Aorta (tissue), 5 donors: Measurements from ENCODE around the gene FAM163B. TPM values are rescaled to one million over a fixed set of nuclear protein-coding genes. Genes with fewer than 3 reads are reported as not detected.

Source experiments
- ATAC-seq: fragments of 200-7000 bp; cut with Tn5 transposase; one replicate; pipeline ENCODE4 v1.9.1; 2022; ENCODE audit warnings: moderate library complexity; ENCODE audit not compliant: low FRiP score
- DNase-seq, 2 donors: peaks; one replicate each; pipeline ENCODE4 v3.0.0-alpha.2; 2020
- H3K27ac ChIP-seq, 2 donors: one replicate each; pipeline ENCODE4 v1.5.1; 2013; ENCODE audit warnings: low read length in 2 of 2, mild to moderate bottlenecking in 2 of 2, moderate library complexity in 2 of 2, control low read depth in 1 of 2, inconsistent platforms in 1 of 2, low read depth in 1 of 2
- H3K27me3 ChIP-seq, 2 donors: one replicate each; pipeline ENCODE4 v1.6.1; 2013; ENCODE audit warnings: control low read depth in 1 of 2, low read length in 1 of 2, mild to moderate bottlenecking in 1 of 2, moderate library complexity in 1 of 2; ENCODE audit not compliant: insufficient read depth in 2 of 2, control insufficient read depth in 1 of 2
- H3K36me3 ChIP-seq, 2 donors: one replicate each; pipeline ENCODE4 v1.6.1; 2013; ENCODE audit warnings: control low read depth in 1 of 2, low read length in 1 of 2, mild to moderate bottlenecking in 1 of 2; ENCODE audit not compliant: insufficient read depth in 2 of 2, control insufficient read depth in 1 of 2
- H3K4me1 ChIP-seq, 2 donors: one replicate each; pipeline ENCODE4 v1.6.1; 2013; ENCODE audit warnings: low read length in 2 of 2, control low read depth in 1 of 2, mild to moderate bottlenecking in 1 of 2, moderate library complexity in 1 of 2; ENCODE audit not compliant: insufficient read depth in 2 of 2, control insufficient read depth in 1 of 2
- H3K4me3 ChIP-seq, 2 donors: one replicate each; pipeline ENCODE4 v1.5.1; 2013; ENCODE audit warnings: low read length in 2 of 2, control low read depth in 1 of 2, mild to moderate bottlenecking in 1 of 2
- H3K9me3 ChIP-seq: one replicate; pipeline ENCODE4 v1.6.1; 2013; ENCODE audit warnings: mild to moderate bottlenecking, low read length; ENCODE audit not compliant: control insufficient read depth
- WGBS, 2 donors: extraction: QIAGEN DNeasy Blood & Tissue Kit; methylation state at CpG; one replicate each; pipeline ENCODE4 v1.1.7; 2013; 5-methylcytosine and 5-hydroxymethylcytosine counted together
- intact Hi-C, 2 donors: fragments of 100-400 bp; cut with DNase I; formaldehyde crosslinking; loops; one replicate each; pipeline versions ENCODE4 v1.14.2 to v1.15.0; 2022
- polyA plus RNA-seq, 2 donors: library from polyadenylated mRNA; stranded (reverse); fragments of 200-250 nt; gene quantifications; one replicate each; pipeline ENCODE4 v1.2.3, GENCODE V29; 2013
- total RNA-seq, 2 donors: library from RNA; stranded (reverse); fragmentation: NEBNext Ultra II Directional; extraction: Animal tissue kit (Norgen Biotek cat#: 25700); gene quantifications; one replicate each; pipeline ENCODE4 v1.2.1, GENCODE V29; 2021
- donor health status: healthy with polysubstance abuse.
- donor health status: Bipolar disorder and iron deficiency.
- donor health status: DM: no; HTN: no; CAD: no.
- donor health status: DM: no; HTN: no; CAD: no.
- donor health status: DM: yes; HTN: yes; CAD: no.

The FAM163B gene
- total and polyA plus RNA-seq, 4 donors, result not detected

DNA sequence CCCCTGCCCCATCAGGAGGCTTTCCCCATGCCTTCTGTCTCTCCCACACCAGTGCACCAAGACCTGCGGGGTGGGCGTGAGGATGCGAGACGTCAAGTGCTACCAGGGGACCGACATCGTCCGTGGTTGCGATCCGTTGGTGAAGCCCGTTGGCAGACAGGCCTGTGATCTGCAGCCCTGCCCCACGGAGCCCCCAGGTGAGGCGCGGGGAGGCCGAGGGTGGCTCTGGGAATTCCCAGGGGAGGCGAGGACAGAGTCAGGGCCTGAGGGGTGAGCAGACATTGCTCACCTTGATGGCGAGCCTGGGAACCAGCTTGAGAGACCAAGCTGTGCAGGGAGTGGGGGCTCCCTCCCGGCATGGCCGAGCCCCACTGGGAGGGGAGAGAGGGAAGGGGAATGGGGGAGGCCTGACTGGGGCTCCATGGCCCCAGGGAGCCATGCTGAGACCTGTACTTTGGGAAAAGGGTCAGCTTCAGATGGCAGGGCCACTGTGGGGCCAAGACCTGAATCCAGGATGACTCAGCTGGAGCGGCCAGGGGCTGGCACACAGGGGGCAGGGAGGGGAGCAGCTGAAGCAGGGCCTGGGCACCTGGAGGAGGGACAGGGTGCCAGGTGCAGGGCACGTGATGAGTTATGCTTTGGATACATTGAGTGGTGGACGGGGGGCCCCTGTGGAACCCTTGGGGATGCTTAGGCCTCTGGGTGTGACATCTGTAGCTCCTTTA is 35.2 kb downstream of the FAM163B start:
- Histone ChIP-seq H3K36me3 (no peaks in the 10 kb centered on the region), H3K9me3 (no peaks in the 10 kb centered on the region), H3K27ac (no peak overlapping the region), H3K4me3 (no peak overlapping the region), H3K4me1 (no peaks in the 10 kb centered on the region), H3K27me3 (no peaks in the 10 kb centered on the region)
- DNase-seq (no peak), ATAC-seq (no peak)
- 95% methylated on average over 21 of the region's 21 CpGs for WGBS, 2 donors
- intact Hi-C loops, result no loop called here

DNA sequence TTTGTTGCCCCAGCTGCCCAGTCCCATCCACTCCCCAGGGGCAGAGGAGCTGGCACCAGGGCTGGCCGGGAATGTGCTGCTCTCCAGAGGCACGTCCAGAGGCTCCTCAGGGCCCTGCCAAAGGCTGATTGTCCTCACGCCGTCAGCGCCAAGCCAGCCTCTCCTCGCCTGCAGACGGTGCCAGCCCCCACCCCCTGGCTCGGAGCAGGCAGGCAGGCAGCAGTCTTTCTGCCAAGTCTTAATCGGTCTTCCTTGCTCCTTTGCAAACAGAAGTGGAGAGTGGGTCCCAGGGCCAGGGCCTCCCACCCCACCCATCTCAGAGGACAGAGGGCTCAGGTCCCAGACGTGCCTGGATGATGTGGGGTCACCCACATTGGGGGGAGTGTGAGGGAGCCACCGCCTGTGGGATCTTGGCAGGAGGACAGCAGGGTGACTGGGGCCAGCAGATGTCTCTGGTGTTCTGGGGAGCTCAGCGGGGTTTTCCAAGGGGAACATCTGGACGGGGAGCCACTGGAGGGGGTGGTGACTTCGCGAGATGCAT is 36.3 kb downstream of the FAM163B start:
- 3 to 5% methylated on average over 15 of the region's 15 CpGs for WGBS, 2 donors

DNA sequence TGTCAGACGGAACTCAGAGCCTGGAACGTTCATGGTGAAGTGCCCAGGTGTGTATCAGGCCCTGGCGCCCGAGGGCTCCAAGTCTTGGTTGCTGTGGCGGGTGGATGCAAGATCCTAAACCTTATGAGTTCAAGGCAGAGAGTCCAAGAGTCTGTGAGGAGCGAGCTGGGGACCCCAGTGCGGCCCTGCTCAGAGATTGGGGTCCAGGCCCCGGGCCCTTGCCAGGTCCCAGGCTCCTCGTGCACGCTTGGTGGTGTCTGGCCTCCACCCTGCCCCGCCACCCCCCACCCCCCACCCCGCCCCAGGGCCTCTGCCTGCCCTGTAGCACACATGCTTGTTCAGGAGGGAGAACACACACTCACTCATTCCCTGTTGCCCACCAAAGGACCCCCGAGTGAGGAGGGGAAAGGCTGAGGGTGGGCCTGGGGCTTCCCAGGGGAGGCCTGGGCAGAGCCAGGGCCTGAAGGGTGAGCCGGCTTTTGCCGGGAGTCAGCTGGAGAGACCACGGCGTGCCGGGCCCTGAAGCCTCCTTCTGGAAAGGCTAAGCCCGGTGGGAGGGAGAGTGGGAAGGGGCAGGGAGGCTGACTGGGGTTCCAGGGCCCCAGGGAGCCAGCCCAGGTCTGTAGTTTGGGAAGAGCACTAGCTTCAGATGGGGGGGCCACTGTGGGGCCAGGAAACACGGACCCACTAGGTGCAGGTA is 37.1 kb downstream of the FAM163B start:
- no peaks in the 10 kb centered on the region for H3K27me3 ChIP-seq
- H3K9me3 ChIP-seq, result no peaks in the 10 kb centered on the region
- intact Hi-C loops, result no loop called here
- no peak overlapping the region for H3K4me3 ChIP-seq
- H3K27ac ChIP-seq, result no peak overlapping the region
- H3K36me3 ChIP-seq, result no peaks in the 10 kb centered on the region
- no peaks in the 10 kb centered on the region for H3K4me1 ChIP-seq
- DNase-seq (no peak), ATAC-seq (no peak)
- 61 to 65% methylated on average over 20 of the region's 20 CpGs for WGBS, 2 donors

More for the DNA sequence above, 36.3 kb downstream of the FAM163B start:
- H3K4me3 ChIP-seq, result no peak overlapping the region
- H3K36me3 ChIP-seq, result no peaks in the 10 kb centered on the region
- no peaks in the 10 kb centered on the region for H3K4me1 ChIP-seq
- intact Hi-C loops, result no loop called here
- DNase-seq (peak; percentile 84 to 91), ATAC-seq (peak; percentile 67)
- no peaks in the 10 kb centered on the region for H3K9me3 ChIP-seq
- H3K27ac ChIP-seq, result no peak overlapping the region
- no peaks in the 10 kb centered on the region for H3K27me3 ChIP-seq

DNA sequence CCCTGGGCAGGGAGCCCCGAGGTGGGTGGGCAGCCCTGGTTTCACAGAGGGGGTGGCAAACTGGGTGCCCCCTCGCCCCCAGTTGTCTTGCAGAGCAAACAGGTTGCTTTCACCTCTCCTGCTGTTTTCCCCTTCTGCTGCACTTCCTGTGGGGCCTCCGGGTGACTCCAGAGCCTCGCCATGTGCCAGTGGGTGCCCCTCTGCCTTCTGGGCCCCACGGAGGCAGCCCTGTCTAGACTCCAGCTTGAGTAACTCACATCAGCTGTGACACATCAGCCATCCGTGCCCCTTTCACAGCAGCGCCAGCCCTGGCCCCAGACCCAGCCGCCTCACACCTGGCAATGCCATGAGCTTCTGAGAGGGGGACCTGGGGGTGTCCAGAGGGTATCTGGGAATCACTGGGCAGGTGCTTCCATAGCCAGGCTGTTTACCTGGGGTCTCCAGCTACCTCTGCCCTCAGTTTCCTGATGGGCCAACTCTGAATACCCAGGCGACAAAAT is 37.7 kb downstream of the FAM163B start:
- H3K36me3 ChIP-seq, result no peaks in the 10 kb centered on the region
- H3K9me3 ChIP-seq, result no peaks in the 10 kb centered on the region
- H3K27me3 ChIP-seq, result no peaks in the 10 kb centered on the region
- DNase-seq (no peak), ATAC-seq (no peak)
- 68 to 85% methylated on average over 8 to 9 of the region's 9 CpGs for WGBS, 2 donors
- no peak overlapping the region for H3K27ac ChIP-seq
- no peak overlapping the region for H3K4me3 ChIP-seq
- intact Hi-C loops, result no loop called here
- no peaks in the 10 kb centered on the region for H3K4me1 ChIP-seq

DNA sequence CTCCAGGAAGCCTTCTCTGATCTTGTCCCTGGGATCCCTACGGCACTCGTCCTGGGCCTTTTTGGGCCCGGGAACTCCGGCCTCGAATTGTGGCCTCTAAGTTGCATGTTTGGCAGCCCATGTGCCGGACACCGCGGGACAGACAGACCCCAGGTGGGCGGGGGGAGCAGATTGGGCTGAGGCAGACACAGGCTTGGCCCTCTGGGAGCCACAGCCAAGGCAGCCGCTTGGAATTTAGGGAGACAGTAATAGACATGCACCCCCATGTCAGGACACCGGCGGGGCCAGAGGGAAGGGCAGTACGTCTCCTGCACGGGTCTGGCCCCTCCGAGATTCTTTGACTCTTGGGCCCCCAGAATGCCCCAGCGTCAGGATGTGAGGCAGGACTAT is 38.5 kb downstream of the FAM163B start:
- no peaks in the 10 kb centered on the region for H3K36me3 ChIP-seq
- H3K4me1 ChIP-seq, result no peaks in the 10 kb centered on the region
- intact Hi-C loops, result no loop called here
- WGBS, 2 donors, result 79 to 87% methylated on average over 16 of the region's 16 CpGs
- ATAC-seq, result no peak
- H3K27me3 ChIP-seq, result no peaks in the 10 kb centered on the region
- H3K27ac ChIP-seq, result no peak overlapping the region
- no peak overlapping the region for H3K4me3 ChIP-seq
- no peak for DNase-seq
- no peaks in the 10 kb centered on the region for H3K9me3 ChIP-seq

DNA sequence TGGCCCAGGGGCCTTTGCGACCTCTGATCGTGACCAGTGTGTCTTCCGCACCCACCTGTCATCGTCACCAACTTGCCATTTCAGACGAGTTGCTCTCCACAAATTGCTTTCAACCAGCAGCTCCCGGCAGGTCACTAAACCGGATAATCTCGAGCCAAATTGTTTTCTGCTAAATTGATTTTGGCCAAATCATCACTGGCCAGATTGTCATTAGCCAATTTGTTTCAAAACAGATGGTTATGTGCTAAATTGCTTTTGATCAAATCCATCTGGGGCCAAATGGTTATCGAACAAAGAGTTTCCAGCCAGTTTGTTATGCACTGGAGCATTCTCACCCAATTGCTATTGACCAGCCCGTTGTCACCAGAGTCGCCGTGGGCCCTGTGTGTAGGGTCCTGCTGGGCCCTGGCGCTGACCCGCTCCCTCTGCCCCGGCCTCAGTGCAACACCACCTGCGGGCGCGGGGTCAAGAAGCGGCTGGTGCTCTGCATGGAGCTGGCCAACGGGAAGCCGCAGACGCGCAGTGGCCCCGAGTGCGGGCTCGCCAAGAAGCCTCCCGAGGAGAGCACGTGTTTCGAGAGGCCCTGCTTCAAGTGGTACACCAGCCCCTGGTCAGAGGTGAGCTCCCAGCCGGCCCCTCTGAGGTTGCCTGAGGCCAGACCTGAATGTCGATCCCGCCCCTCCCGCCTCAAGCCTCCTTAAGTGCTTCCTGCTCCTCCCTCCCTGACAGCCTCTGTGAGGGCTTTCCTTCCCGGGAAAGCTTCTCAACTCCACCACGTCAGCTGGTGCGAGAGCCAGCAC is 39.1 kb downstream of the FAM163B start:
- Histone ChIP-seq H3K9me3 (no peaks in the 10 kb centered on the region), H3K27me3 (no peaks in the 10 kb centered on the region), H3K4me1 (no peaks in the 10 kb centered on the region), H3K36me3 (no peaks in the 10 kb centered on the region), H3K27ac (no peak overlapping the region), H3K4me3 (no peak overlapping the region)
- 56 to 80% methylated on average over 35 to 36 of the region's 36 CpGs for WGBS, 2 donors
- DNase-seq, result no peak
- intact Hi-C loops, result no loop called here
- ATAC-seq, result no peak

DNA sequence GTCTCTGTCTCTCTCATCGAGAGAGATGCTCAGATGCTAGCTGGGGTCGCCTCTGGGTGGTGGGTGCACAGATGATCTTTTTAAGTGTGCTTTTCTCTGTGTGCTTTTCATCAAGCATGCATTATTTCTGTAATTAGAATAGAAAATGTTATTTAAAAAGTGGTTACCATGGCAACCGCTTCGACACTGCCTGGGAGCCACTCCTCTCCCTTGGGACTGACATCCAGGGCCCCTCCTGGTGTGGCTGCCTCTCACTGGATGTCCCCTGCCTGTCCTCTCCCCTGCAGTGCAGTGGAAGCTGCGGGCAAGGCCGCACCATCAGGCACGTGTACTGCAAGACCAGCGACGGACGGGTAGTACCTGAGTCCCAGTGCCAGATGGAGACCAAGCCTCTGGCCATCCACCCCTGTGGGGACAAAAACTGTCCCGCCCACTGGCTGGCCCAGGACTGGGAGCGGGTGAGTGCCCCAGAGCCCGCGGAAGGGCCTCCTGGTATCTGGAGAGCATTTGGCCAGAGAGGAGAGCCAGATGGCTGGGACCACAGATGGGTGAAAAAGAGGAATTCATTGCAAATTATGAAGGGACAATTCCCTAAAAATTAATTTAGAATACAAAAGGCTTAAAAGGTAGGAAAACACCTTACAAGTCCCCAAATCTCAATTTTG is 39.9 kb downstream of the FAM163B start:
- no peaks in the 10 kb centered on the region for H3K9me3 ChIP-seq
- no peak for ATAC-seq
- intact Hi-C loops, result no loop called here
- no peak for DNase-seq
- no peaks in the 10 kb centered on the region for H3K27me3 ChIP-seq
- WGBS, 2 donors, result 86 to 90% methylated on average over 14 of the region's 14 CpGs
- H3K36me3 ChIP-seq, result no peaks in the 10 kb centered on the region
- H3K4me1 ChIP-seq, result no peaks in the 10 kb centered on the region
- no peak overlapping the region for H3K27ac ChIP-seq
- no peak overlapping the region for H3K4me3 ChIP-seq

DNA sequence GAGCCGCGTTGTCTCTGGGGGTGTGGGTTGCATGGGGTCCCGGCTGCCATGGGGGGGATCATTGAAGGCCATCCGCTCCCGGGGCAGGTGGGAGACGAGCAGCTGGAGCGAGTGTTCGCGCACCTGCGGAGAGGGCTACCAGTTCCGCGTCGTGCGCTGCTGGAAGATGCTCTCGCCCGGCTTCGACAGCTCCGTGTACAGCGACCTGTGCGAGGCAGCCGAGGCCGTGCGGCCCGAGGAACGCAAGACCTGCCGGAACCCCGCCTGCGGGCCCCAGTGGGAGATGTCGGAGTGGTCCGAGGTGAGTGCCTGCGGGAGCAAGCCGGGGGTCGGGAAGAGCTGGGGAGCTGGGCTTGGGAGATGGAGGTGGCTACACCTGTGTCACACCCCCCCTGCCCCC is 41.0 kb downstream of the FAM163B start:
- WGBS, 2 donors, result 93 to 95% methylated on average over 33 of the region's 33 CpGs
- Histone ChIP-seq H3K27ac (no peak overlapping the region), H3K4me3 (no peak overlapping the region), H3K9me3 (no peaks in the 10 kb centered on the region), H3K27me3 (no peaks in the 10 kb centered on the region), H3K36me3 (no peaks in the 10 kb centered on the region), H3K4me1 (no peaks in the 10 kb centered on the region)
- intact Hi-C loops, result no loop called here
- no peak for DNase-seq
- no peak for ATAC-seq
